H1 (cell line): ENCODE results near the gene SMOC2. TPM values are rescaled to one million over a fixed set of nuclear protein-coding genes. Genes with fewer than 3 reads are reported as not detected.

Experiments
- CTCF ChIA-PET: fragments of 300-600 bp; sonication (Branson Sonifier 250); formaldehyde crosslinking; loops from one replicate; lab custom pipeline; 2021; ENCODE audit not compliant: partially characterized antibody; lab: Charles Lee
- POLR2A ChIA-PET: fragments of 300-600 bp; sonication (Branson Sonifier 250); formaldehyde crosslinking; loops from one replicate; lab custom pipeline; 2021; ENCODE audit warnings: inconsistent platforms; ENCODE audit not compliant: partially characterized antibody; lab: Charles Lee
- DNase-seq, 2 experiments: peaks; one replicate each; pipeline versions ENCODE4 v3.0.0 to v3.0.0-alpha.2; 2010 to 2022; ENCODE audit warnings: low spot score in 2 of 2, low read depth in 1 of 2, mixed read lengths in 1 of 2
- FAIRE-seq: peaks from 2 replicates; lab custom pipeline; 2011; peaks lifted over from hg19 to GRCh38; lab: Jason Lieb, UNC
- H2AFZ ChIP-seq: 2 replicates; pipeline ENCODE4 v1.8.1; 2012; ENCODE audit warnings: low read length, inconsistent platforms
- H2AK5ac ChIP-seq: 2 replicates; pipeline ENCODE4 v1.6.1; 2013; ENCODE audit warnings: low read depth, low read length
- H2BK120ac ChIP-seq: replicated peaks from 2 replicates; pipeline ENCODE3; 2013; ENCODE audit warnings: low read depth, low read length, inconsistent platforms
- H2BK12ac ChIP-seq: 2 replicates; pipeline ENCODE4 v1.6.1; 2013; ENCODE audit warnings: low read depth, low read length
- H2BK15ac ChIP-seq: 2 replicates; pipeline ENCODE4 v1.6.1; 2013; ENCODE audit warnings: low read length
- H2BK20ac ChIP-seq: 2 replicates; pipeline ENCODE4 v1.6.1; 2013; ENCODE audit warnings: low read length
- H2BK5ac ChIP-seq: 2 replicates; pipeline ENCODE4 v1.6.1; 2013; ENCODE audit warnings: low read depth, low read length
- H3K14ac ChIP-seq: 2 replicates; pipeline ENCODE4 v1.6.1; 2013; ENCODE audit warnings: inconsistent platforms; ENCODE audit not compliant: insufficient read length
- H3K18ac ChIP-seq: 2 replicates; pipeline ENCODE4 v1.6.1; 2013; ENCODE audit warnings: low read length; ENCODE audit errors: extremely low read depth
- H3K23ac ChIP-seq: 2 replicates; pipeline ENCODE4 v1.6.1; 2013; ENCODE audit warnings: inconsistent platforms; ENCODE audit not compliant: insufficient read length
- H3K23me2 ChIP-seq: 2 replicates; pipeline ENCODE4 v1.6.1; 2013; ENCODE audit warnings: low read depth, low read length
- H3K27ac ChIP-seq: 2 replicates; pipeline ENCODE4 v1.6.1; 2011; ENCODE audit warnings: low read depth, low read length, inconsistent platforms
- H3K27me3 ChIP-seq, 4 experiments: replicated peaks in 1 of 4; 1 replicate in 1 of 4; 2 replicates in 3 of 4; pipeline versions ENCODE4 v1.6.1 to v1.8.1; 2011 to 2013; ENCODE audit warnings: low read length in 3 of 4, mild to moderate bottlenecking in 3 of 4, inconsistent platforms in 2 of 4, mixed read lengths in 2 of 4, moderate library complexity in 1 of 4; ENCODE audit not compliant: control insufficient read depth in 3 of 4, insufficient read depth in 3 of 4; ENCODE audit errors: extremely low read depth in 1 of 4
- H3K36me3 ChIP-seq, 4 experiments: 2 replicates each; pipeline versions ENCODE4 v1.6.1 to v1.8.1; 2011 to 2013; ENCODE audit warnings: mild to moderate bottlenecking in 4 of 4, low read length in 3 of 4, moderate library complexity in 2 of 4, control low read depth in 1 of 4, inconsistent platforms in 1 of 4; ENCODE audit not compliant: insufficient read depth in 4 of 4, control insufficient read depth in 2 of 4
- H3K4ac ChIP-seq: replicated peaks from 2 replicates; pipeline ENCODE3; 2013; ENCODE audit warnings: low read length, low read depth, mixed read lengths, inconsistent platforms; ENCODE audit not compliant: insufficient read length
- H3K4me1 ChIP-seq, 4 experiments: replicated peaks in 1 of 4; 1 replicate in 1 of 4; 2 replicates in 3 of 4; pipeline versions ENCODE4 v1.6.1 to v1.8.1; 2011 to 2013; ENCODE audit warnings: low read length in 3 of 4, inconsistent platforms in 2 of 4, mixed read lengths in 1 of 4; ENCODE audit not compliant: insufficient read depth in 4 of 4, control insufficient read depth in 3 of 4
- H3K4me2 ChIP-seq, 2 experiments: 2 replicates each; pipeline versions ENCODE4 v1.6.1 to v1.8.1; 2011 to 2013; ENCODE audit warnings: low read depth in 2 of 2, low read length in 2 of 2, control low read depth in 1 of 2, inconsistent platforms in 1 of 2, mild to moderate bottlenecking in 1 of 2; ENCODE audit not compliant: insufficient read depth in 1 of 2
- H3K4me3 ChIP-seq, 4 experiments: fragments of 200-600, 300-600 bp in 1 of 4; sonication (generic), shearing (Covaris generic), sonication (Bioruptor Twin) in 1 of 4; 2 replicates each; pipeline versions ENCODE4 v1.5.1 to v1.8.1; 2011 to 2016; ENCODE audit warnings: low read length in 4 of 4, low read depth in 3 of 4, control low read depth in 2 of 4, inconsistent platforms in 2 of 4, mild to moderate bottlenecking in 2 of 4, mixed read lengths in 1 of 4, moderate library complexity in 1 of 4; ENCODE audit not compliant: insufficient read depth in 2 of 4; ENCODE audit errors: extremely low read depth in 1 of 4
- H3K56ac ChIP-seq: replicated peaks from 2 replicates; pipeline ENCODE3; 2013; ENCODE audit warnings: low read depth, mild to moderate bottlenecking, mixed read lengths, low read length, inconsistent platforms; ENCODE audit not compliant: insufficient read length
- H3K79me1 ChIP-seq: 2 replicates; pipeline ENCODE4 v1.6.1; 2013; ENCODE audit warnings: low read depth, low read length, control low read depth
- H3K79me2 ChIP-seq, 2 experiments: 2 replicates each; pipeline versions ENCODE4 v1.6.1 to v1.8.1; 2012 to 2013; ENCODE audit warnings: low read length in 2 of 2, mild to moderate bottlenecking in 2 of 2, inconsistent platforms in 1 of 2; ENCODE audit not compliant: insufficient read depth in 2 of 2, control insufficient read depth in 1 of 2
- H3K9ac ChIP-seq, 4 experiments: replicated peaks in 1 of 4; 1 replicate in 1 of 4; 2 replicates in 3 of 4; pipeline versions ENCODE4 v1.6.1 to v1.8.1; 2011 to 2013; ENCODE audit warnings: low read depth in 3 of 4, low read length in 3 of 4, control low read depth in 2 of 4, mild to moderate bottlenecking in 2 of 4, moderate library complexity in 2 of 4, inconsistent platforms in 1 of 4; ENCODE audit errors: extremely low read depth in 1 of 4
- H3K9me3 ChIP-seq, 2 experiments: 2 replicates each; pipeline versions ENCODE4 v1.6.1 to v1.8.1; 2012 to 2013; ENCODE audit warnings: mild to moderate bottlenecking in 2 of 2, moderate library complexity in 2 of 2, control low read depth in 1 of 2, inconsistent platforms in 1 of 2, low read depth in 1 of 2, low read length in 1 of 2, mixed read lengths in 1 of 2; ENCODE audit not compliant: insufficient read depth in 2 of 2
- H4K20me1 ChIP-seq, 2 experiments: replicated peaks in 1 of 2; 2 replicates each; pipeline versions ENCODE3 to v1.8.1; 2011 to 2013; ENCODE audit warnings: inconsistent platforms in 2 of 2, low read length in 2 of 2, mild to moderate bottlenecking in 1 of 2; ENCODE audit not compliant: insufficient read depth in 2 of 2, control insufficient read depth in 1 of 2
- H4K5ac ChIP-seq: 2 replicates; pipeline ENCODE4 v1.6.1; 2013; ENCODE audit warnings: low read length, low read depth, mixed read lengths, inconsistent platforms; ENCODE audit not compliant: insufficient read length
- H4K8ac ChIP-seq: 2 replicates; pipeline ENCODE4 v1.8.0; 2013; ENCODE audit warnings: mild to moderate bottlenecking, moderate library complexity, low read length, inconsistent platforms; ENCODE audit not compliant: insufficient read depth; ENCODE audit errors: extremely low read depth
- H4K91ac ChIP-seq: replicated peaks from 2 replicates; pipeline ENCODE3; 2013; ENCODE audit warnings: low read length, mixed read lengths, inconsistent platforms; ENCODE audit not compliant: insufficient read length
- MAFK ChIP-seq: IDR thresholded peaks from 2 replicates; pipeline ENCODE4 v1.6.1; 2012; ENCODE audit warnings: low read depth, mild to moderate bottlenecking, improper control_type of control experiment, low read length
- POLR2AphosphoS5 ChIP-seq: IDR thresholded peaks from 2 replicates; pipeline ENCODE4 v1.6.1; 2011; ENCODE audit warnings: low read depth, low read length
- TBP ChIP-seq: IDR thresholded peaks from 2 replicates; pipeline ENCODE4 v1.6.1; 2011; ENCODE audit warnings: low read depth, low read length, improper control_type of control experiment
- YY1 ChIP-seq: IDR thresholded peaks from 2 replicates; pipeline ENCODE4 v1.6.1; 2011; ENCODE audit warnings: low read depth, mild to moderate bottlenecking, low read length
- WGBS, 2 experiments: shearing (Covaris generic) in 1 of 2; methylation state at CpG; one replicate each; pipeline versions ENCODE4 v1.1.6 to v1.1.7; 2013 to 2015; ENCODE audit warnings: low lambda C conversion rate in 2 of 2, mixed read lengths in 2 of 2, inconsistent platforms in 1 of 2, low coverage in 1 of 2, missing lambda C conversion rate in 1 of 2; ENCODE audit not compliant: insufficient replicate concordance in 2 of 2, insufficient coverage in 1 of 2, insufficient read length in 1 of 2; ENCODE audit errors: extremely low coverage in 1 of 2, missing lambda C conversion rate in 1 of 2; 5-methylcytosine and 5-hydroxymethylcytosine counted together
- polyA plus RNA-seq, 7 experiments: library from polyadenylated mRNA; depleted of rRNA in 3 of 7; stranded (reverse) in 5 of 7; unstranded in 2 of 7; fragments of >200 nt in 5 of 7; fragments of 200-250 nt in 2 of 7; gene quantifications; 1 replicate in 5 of 7; 2 replicates in 1 of 7; 4 replicates in 1 of 7; pipeline versions ENCODE4 v1.2.1 to v1.2.3, GENCODE V29; 2011 to 2013; ENCODE audit warnings: missing spikeins in 2 of 7, mixed read lengths in 2 of 7
- total RNA-seq: library from RNA; stranded (reverse); fragmentation: NEBNext Ultra II Directional; extraction: Animal tissue kit (Norgen Biotek cat#: 25700); gene quantifications from 2 replicates; pipeline ENCODE4 v1.2.1, GENCODE V29; 2021

Gene SMOC2
- total and polyA plus RNA-seq, 2 of the 8 experiments (the other 6 are each of a cell fraction or from before 2014, with no cell fraction given) = 7.7 to 8.5 TPM

- POLR2A ChIA-PET = no interaction called here
- H3K27me3 ChIP-seq = no peaks in the 10 kb centered on the region
- no peak overlapping the region for H2BK120ac ChIP-seq
- H3K79me2 ChIP-seq = no peaks in the 10 kb centered on the region
- H2BK12ac ChIP-seq = 0 out of 2 replicates have a peak overlapping the region, but pooled peaks have one; percentile 27
- no peak overlapping the region for H3K14ac ChIP-seq
- no peaks in the 10 kb centered on the region for H3K23me2 ChIP-seq
- 0 out of 2 replicates have a peak overlapping the region, but pooled peaks have one; percentile 52 for H2BK5ac ChIP-seq
- no peak overlapping the region for H3K23ac ChIP-seq
- WGBS, 2 experiments = 94% methylated on average over 13 of the region's 13 CpGs; no CpG with 5 or more reads in 1 of the 2 experiments
- no peak overlapping the region for H3K4me2 ChIP-seq
- DNase-seq (no peak), FAIRE-seq (no peak)
- CTCF ChIA-PET = interaction anchor here (1.3 to 1.4 kb wide), 2 partner anchors 14 to 141 kb away, joined by 3 read pairs; no protein-coding TSS in a partner anchor
- H3K9me3 ChIP-seq = no peaks in the 10 kb centered on the region
- H2BK15ac ChIP-seq = no peak overlapping the region
- no peak overlapping the region for H2AFZ ChIP-seq
- no peak overlapping the region for H3K56ac ChIP-seq
- H3K9ac ChIP-seq = no peak overlapping the region
- no peak overlapping the region for H2AK5ac ChIP-seq
- no peak overlapping the region for H4K8ac ChIP-seq
- no peaks in the 10 kb centered on the region for H3K79me1 ChIP-seq
- no peaks in the 10 kb centered on the region for H4K20me1 ChIP-seq
- H3K18ac ChIP-seq = no peak overlapping the region
- H2BK20ac ChIP-seq = no peak overlapping the region
- no peak overlapping the region for H3K27ac ChIP-seq
- peaks cover 3 to 13% (median 4%) of the 10 kb centered on the region in 4 experiments; a peak in 6 of 7 replicates for H3K4me1 ChIP-seq
- no peak overlapping the region for H4K5ac ChIP-seq
- H4K91ac ChIP-seq = no peak overlapping the region
- no peak overlapping the region for H3K4ac ChIP-seq
- H3K4me3 ChIP-seq = no peak overlapping the region
- no peaks in the 10 kb centered on the region for H3K36me3 ChIP-seq
- no peak for TF ChIP-seq MAFK
- TF ChIP-seq TBP = no peak
- no peak for TF ChIP-seq POLR2AphosphoS5
- TF ChIP-seq YY1 = no peak
Observed at GRCh38 chr6:168495133-168495532, 54.1 kb downstream of the SMOC2 start.
